Cardiac fibroblast (primary cell): ENCODE data around the gene MSMB.

ENCODE experiments used
- DNase-seq, 2 donors: peaks; one replicate each; pipeline versions ENCODE4 v3.0.0 to v3.0.0-alpha.2; 2010; ENCODE audit warnings: low read depth in 2 of 2
- H3K4me3 ChIP-seq, 2 donors: replicated peaks in 1 of 2; 1 replicate in 1 of 2; 2 replicates in 1 of 2; pipeline ENCODE4 v1.5.1; 2011; ENCODE audit warnings: low read depth in 2 of 2, low read length in 2 of 2, mild to moderate bottlenecking in 2 of 2, moderate library complexity in 1 of 2
- CTCF ChIP-seq: IDR thresholded peaks from one replicate; pipeline ENCODE4 v1.5.1; 2011; ENCODE audit warnings: low read depth, mild to moderate bottlenecking, low read length, inconsistent platforms

The MSMB gene

GRCh38 chr10:46017733-46018132, 28.3 kb downstream of the MSMB start:
- no peak for TF ChIP-seq CTCF
- no peak for DNase-seq
- no peak overlapping the region for H3K4me3 ChIP-seq

- no peak for TF ChIP-seq CTCF
- DNase-seq = no peak
- H3K4me3 ChIP-seq = no peak overlapping the region
Observed at GRCh38 chr10:46016811-46017210, 29.3 kb downstream of the MSMB start.

GRCh38 chr10:46016190-46016589, 29.9 kb downstream of the MSMB start:
- no peak overlapping the region for H3K4me3 ChIP-seq
- TF ChIP-seq CTCF = no peak
- no peak for DNase-seq

GRCh38 chr10:46014683-46015405, 31.2 kb downstream of the MSMB start:
- TF ChIP-seq CTCF = no peak
- no peak overlapping the region for H3K4me3 ChIP-seq
- DNase-seq = peak in 1 of 2 donors; percentile 62

- TF ChIP-seq CTCF = no peak
- H3K4me3 ChIP-seq = no peak overlapping the region
- DNase-seq = no peak
Observed at GRCh38 chr10:46014206-46014605, 31.9 kb downstream of the MSMB start.

GRCh38 chr10:46012746-46013145, 33.3 kb downstream of the MSMB start:
- no peak for TF ChIP-seq CTCF
- DNase-seq = no peak
- H3K4me3 ChIP-seq = no peak overlapping the region

GRCh38 chr10:46006219-46006618, 39.9 kb downstream of the MSMB start:
- no peak for TF ChIP-seq CTCF
- H3K4me3 ChIP-seq = no peak overlapping the region
- peak; percentile 65 to 67 for DNase-seq
